HEK293 (cell line): ENCODE results near the gene MACF1.

ENCODE experiments used
- EGR2 ChIP-seq: fragments of 450-650 bp; formaldehyde crosslinking; IDR thresholded peaks from 2 replicates; pipeline ENCODE4 v1.5.1; 2016; ENCODE audit warnings: low read depth, missing biosample characterization, missing genetic modification characterization
- FEZF1 ChIP-seq: fragments of 450-650 bp; formaldehyde crosslinking; IDR thresholded peaks from 2 replicates; pipeline ENCODE4 v1.5.1; 2016; ENCODE audit warnings: missing biosample characterization, missing genetic modification characterization
- GFI1B ChIP-seq: fragments of 450-650 bp; formaldehyde crosslinking; IDR thresholded peaks from 2 replicates; pipeline ENCODE4 v1.5.1; 2016; ENCODE audit warnings: missing biosample characterization, missing genetic modification characterization
- GLIS2 ChIP-seq: fragments of 450-650 bp; formaldehyde crosslinking; IDR thresholded peaks from 2 replicates; pipeline ENCODE4 v1.5.1; 2016; ENCODE audit warnings: missing biosample characterization, missing genetic modification characterization
- HOXD13 ChIP-seq: sonication (generic); formaldehyde crosslinking; IDR thresholded peaks from 2 replicates; pipeline ENCODE4 v1.8.0; 2022; ENCODE audit warnings: missing genetic modification reagents, borderline replicate concordance
- KLF16 ChIP-seq: fragments of 450-650 bp; formaldehyde crosslinking; IDR thresholded peaks from 2 replicates; pipeline ENCODE4 v1.5.1; 2017; ENCODE audit warnings: missing biosample characterization, missing genetic modification characterization
- SP3 ChIP-seq: fragments of 450-650 bp; formaldehyde crosslinking; IDR thresholded peaks from 2 replicates; pipeline ENCODE4 v1.5.1; 2016; ENCODE audit warnings: missing biosample characterization, missing genetic modification characterization
- ZBTB21 ChIP-seq: fragments of 450-650 bp; formaldehyde crosslinking; IDR thresholded peaks from 2 replicates; pipeline ENCODE4 v1.5.1; 2017; ENCODE audit warnings: missing biosample characterization, missing genetic modification characterization
- ZEB2 ChIP-seq: fragments of 450-650 bp; formaldehyde crosslinking; IDR thresholded peaks from 2 replicates; pipeline ENCODE4 v1.5.1; 2016; ENCODE audit warnings: missing biosample characterization, missing genetic modification characterization
- ZNF10 ChIP-seq: fragments of 450-650 bp; formaldehyde crosslinking; IDR thresholded peaks from 2 replicates; pipeline ENCODE4 v1.5.1; 2017; ENCODE audit warnings: missing biosample characterization, missing genetic modification characterization
- ZNF114 ChIP-seq: fragments of 450-650 bp; formaldehyde crosslinking; IDR thresholded peaks from 2 replicates; pipeline ENCODE4 v1.5.0; 2017; ENCODE audit warnings: missing biosample characterization, missing genetic modification characterization
- ZNF140 ChIP-seq: fragments of 450-650 bp; formaldehyde crosslinking; IDR thresholded peaks from 2 replicates; pipeline ENCODE4 v1.5.1; 2016; ENCODE audit warnings: missing biosample characterization, missing genetic modification characterization
- ZNF157 ChIP-seq: fragments of 450-650 bp; formaldehyde crosslinking; IDR thresholded peaks from 2 replicates; pipeline ENCODE4 v1.5.1; 2016; ENCODE audit warnings: missing biosample characterization, missing genetic modification characterization
- ZNF16 ChIP-seq: fragments of 450-650 bp; formaldehyde crosslinking; IDR thresholded peaks from 2 replicates; pipeline ENCODE4 v1.5.1; 2016; ENCODE audit warnings: low read depth, missing biosample characterization, missing genetic modification characterization
- ZNF174 ChIP-seq: fragments of 450-650 bp; formaldehyde crosslinking; IDR thresholded peaks from 2 replicates; pipeline ENCODE4 v1.5.0; 2017; ENCODE audit warnings: missing biosample characterization, mild to moderate bottlenecking, missing genetic modification characterization
- ZNF223 ChIP-seq: fragments of 450-650 bp; formaldehyde crosslinking; IDR thresholded peaks from 2 replicates; pipeline ENCODE4 v1.5.1; 2016; ENCODE audit warnings: missing biosample characterization, missing genetic modification characterization
- ZNF292 ChIP-seq: fragments of 450-650 bp; formaldehyde crosslinking; IDR thresholded peaks from 2 replicates; pipeline ENCODE4 v1.5.1; 2016; ENCODE audit warnings: low read depth, missing biosample characterization, missing genetic modification characterization, borderline replicate concordance
- ZNF311 ChIP-seq: fragments of 450-650 bp; formaldehyde crosslinking; IDR thresholded peaks from 2 replicates; pipeline ENCODE4 v1.5.1; 2017; ENCODE audit warnings: missing biosample characterization, missing genetic modification characterization, borderline replicate concordance
- ZNF473 ChIP-seq: fragments of 450-650 bp; formaldehyde crosslinking; IDR thresholded peaks from 2 replicates; pipeline ENCODE4 v1.5.1; 2017; ENCODE audit warnings: missing biosample characterization, missing genetic modification characterization
- ZNF48 ChIP-seq: fragments of 450-650 bp; formaldehyde crosslinking; IDR thresholded peaks from 2 replicates; pipeline ENCODE4 v1.5.1; 2016; ENCODE audit warnings: missing biosample characterization, missing genetic modification characterization
- ZNF510 ChIP-seq: fragments of 450-650 bp; formaldehyde crosslinking; IDR thresholded peaks from 2 replicates; pipeline ENCODE4 v1.5.1; 2018; ENCODE audit warnings: mild to moderate bottlenecking, missing genetic modification characterization, missing biosample characterization; ENCODE audit not compliant: insufficient replicate concordance
- ZNF521 ChIP-seq: fragments of 450-650 bp; formaldehyde crosslinking; IDR thresholded peaks from 2 replicates; pipeline ENCODE4 v1.5.1; 2017; ENCODE audit warnings: missing biosample characterization, mild to moderate bottlenecking, missing genetic modification characterization
- ZNF555 ChIP-seq: fragments of 450-650 bp; formaldehyde crosslinking; conservative IDR thresholded peaks from 2 replicates; pipeline ENCODE4 v1.5.1; 2017; ENCODE audit warnings: missing biosample characterization, mild to moderate bottlenecking, missing genetic modification characterization, inconsistent platforms
- ZNF585B ChIP-seq: fragments of 450-650 bp; formaldehyde crosslinking; IDR thresholded peaks from 2 replicates; pipeline ENCODE4 v1.5.1; 2016; ENCODE audit warnings: missing biosample characterization, missing genetic modification characterization
- ZNF624 ChIP-seq: fragments of 450-650 bp; formaldehyde crosslinking; IDR thresholded peaks from 2 replicates; pipeline ENCODE4 v1.5.1; 2017; ENCODE audit warnings: missing biosample characterization, missing genetic modification characterization
- ZNF843 ChIP-seq: fragments of 450-650 bp; formaldehyde crosslinking; IDR thresholded peaks from 2 replicates; pipeline ENCODE4 v1.5.1; 2016; ENCODE audit warnings: missing biosample characterization, missing genetic modification characterization
- ZSCAN30 ChIP-seq: fragments of 450-650 bp; IDR thresholded peaks from 2 replicates; pipeline ENCODE4 v1.5.1; 2018; ENCODE audit warnings: missing biosample characterization, mild to moderate bottlenecking, missing genetic modification characterization, moderate library complexity
- ZXDB ChIP-seq: fragments of 450-650 bp; formaldehyde crosslinking; IDR thresholded peaks from 2 replicates; pipeline ENCODE4 v1.5.1; 2016; ENCODE audit warnings: missing biosample characterization, missing genetic modification characterization
- TF ChIP-seq, protein P1 (sequence below): fragments of 450-650 bp; formaldehyde crosslinking; IDR thresholded peaks from 2 replicates; pipeline ENCODE4 v1.5.1; 2016; ENCODE audit warnings: missing biosample characterization, missing genetic modification characterization
- TF ChIP-seq, protein P2 (sequence below): fragments of 450-650 bp; formaldehyde crosslinking; IDR thresholded peaks from 2 replicates; pipeline ENCODE4 v1.5.1; 2016; ENCODE audit warnings: missing biosample characterization, missing genetic modification characterization
- TF ChIP-seq, protein P3 (sequence below): fragments of 450-650 bp; formaldehyde crosslinking; IDR thresholded peaks from 2 replicates; pipeline ENCODE4 v1.5.1; 2016; ENCODE audit warnings: missing biosample characterization, missing genetic modification characterization
- TF ChIP-seq, protein P4 (sequence below): fragments of 450-650 bp; formaldehyde crosslinking; IDR thresholded peaks from 2 replicates; pipeline ENCODE4 v1.5.1; 2017; ENCODE audit warnings: missing biosample characterization, mild to moderate bottlenecking, missing genetic modification characterization, moderate library complexity
- TF ChIP-seq, protein P5 (sequence below): fragments of 450-650 bp; formaldehyde crosslinking; IDR thresholded peaks from 2 replicates; pipeline ENCODE4 v1.5.1; 2016; ENCODE audit warnings: missing biosample characterization, missing genetic modification characterization
- TF ChIP-seq, protein P6 (sequence below): fragments of 450-650 bp; formaldehyde crosslinking; IDR thresholded peaks from 2 replicates; pipeline ENCODE4 v1.5.1; 2016; ENCODE audit warnings: missing biosample characterization, missing genetic modification characterization, borderline replicate concordance

MACF1 gene

DNA sequence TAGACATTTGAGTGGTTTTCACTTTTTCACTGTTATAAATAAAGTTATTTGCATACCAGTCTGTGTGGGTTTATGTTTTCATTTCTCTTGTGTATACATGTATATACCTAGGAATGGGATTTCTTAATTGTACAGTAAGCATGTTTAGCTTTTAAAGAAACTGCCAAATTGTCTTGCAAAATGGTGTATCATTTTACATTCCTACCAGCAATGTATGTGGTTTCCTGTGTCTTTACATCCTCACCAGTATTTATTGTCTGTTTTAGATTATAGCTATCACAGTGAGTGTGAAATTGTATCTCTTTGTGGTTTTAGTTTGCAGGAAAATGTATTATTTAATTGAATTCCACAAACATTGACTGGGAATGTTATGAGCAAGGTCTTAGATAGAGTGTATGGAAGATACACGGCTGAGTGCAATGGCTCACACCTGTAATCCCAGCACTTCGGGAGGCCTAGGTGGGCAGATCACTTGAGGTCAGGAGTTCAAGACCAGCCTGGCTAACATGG is 57.3 kb downstream of the MACF1 start (continued):
- TF ChIP-seq, protein P1, sequence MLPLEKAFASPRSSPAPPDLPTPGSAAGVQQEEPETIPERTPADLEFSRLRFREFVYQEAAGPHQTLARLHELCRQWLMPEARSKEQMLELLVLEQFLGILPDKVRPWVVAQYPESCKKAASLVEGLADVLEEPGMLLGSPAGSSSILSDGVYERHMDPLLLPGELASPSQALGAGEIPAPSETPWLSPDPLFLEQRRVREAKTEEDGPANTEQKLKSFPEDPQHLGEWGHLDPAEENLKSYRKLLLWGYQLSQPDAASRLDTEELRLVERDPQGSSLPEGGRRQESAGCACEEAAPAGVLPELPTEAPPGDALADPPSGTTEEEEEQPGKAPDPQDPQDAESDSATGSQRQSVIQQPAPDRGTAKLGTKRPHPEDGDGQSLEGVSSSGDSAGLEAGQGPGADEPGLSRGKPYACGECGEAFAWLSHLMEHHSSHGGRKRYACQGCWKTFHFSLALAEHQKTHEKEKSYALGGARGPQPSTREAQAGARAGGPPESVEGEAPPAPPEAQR (tag by site-specific recombination) = no peak
- TF ChIP-seq ZBTB21 (0 out of 2 replicates have a peak, but pooled peaks have one; percentile 24), ZNF843 (peak; percentile 96), ZNF521 (tag by site-specific recombination) (no peak), ZNF48 (tag by site-specific recombination) (no peak), ZNF174 (tag by site-specific recombination) (no peak), ZSCAN30 (tag by site-specific recombination) (no peak), ZXDB (peak; percentile 92), ZNF510 (tag by site-specific recombination) (no peak), ZNF140 (tag by site-specific recombination) (no peak), GLIS2 (tag by site-specific recombination) (no peak), ZNF16 (tag by site-specific recombination) (no peak), ZNF311 (tag by site-specific recombination) (no peak), ZEB2 (tag by site-specific recombination) (peak; percentile 90), ZNF223 (tag by site-specific recombination) (no peak), ZNF292 (no peak), ZNF473 (tag by site-specific recombination) (no peak), ZNF157 (tag by site-specific recombination) (no peak), EGR2 (tag by site-specific recombination) (no peak), ZNF585B (tag by site-specific recombination) (no peak), ZNF555 (tag by site-specific recombination) (no peak), ZNF114 (tag by site-specific recombination) (no peak), HOXD13 (CRISPR knock-in tag) (no peak), GFI1B (tag by site-specific recombination) (no peak), ZNF10 (peak; percentile 60), KLF16 (tag by site-specific recombination) (no peak), SP3 (tag by site-specific recombination) (no peak; the same call in 1 of the 2 replicates), FEZF1 (tag by site-specific recombination) (peak; percentile 84), ZNF624 (tag by site-specific recombination) (no peak)
- TF ChIP-seq, protein P2, sequence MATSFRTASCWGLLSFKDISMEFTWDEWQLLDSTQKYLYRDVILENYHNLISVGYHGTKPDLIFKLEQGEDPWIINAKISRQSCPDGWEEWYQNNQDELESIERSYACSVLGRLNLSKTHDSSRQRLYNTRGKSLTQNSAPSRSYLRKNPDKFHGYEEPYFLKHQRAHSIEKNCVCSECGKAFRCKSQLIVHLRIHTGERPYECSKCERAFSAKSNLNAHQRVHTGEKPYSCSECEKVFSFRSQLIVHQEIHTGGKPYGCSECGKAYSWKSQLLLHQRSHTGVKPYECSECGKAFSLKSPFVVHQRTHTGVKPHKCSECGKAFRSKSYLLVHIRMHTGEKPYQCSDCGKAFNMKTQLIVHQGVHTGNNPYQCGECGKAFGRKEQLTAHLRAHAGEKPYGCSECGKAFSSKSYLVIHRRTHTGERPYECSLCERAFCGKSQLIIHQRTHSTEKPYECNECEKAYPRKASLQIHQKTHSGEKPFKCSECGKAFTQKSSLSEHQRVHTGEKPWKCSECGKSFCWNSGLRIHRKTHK (tag by site-specific recombination) = no peak
- TF ChIP-seq, protein P3, sequence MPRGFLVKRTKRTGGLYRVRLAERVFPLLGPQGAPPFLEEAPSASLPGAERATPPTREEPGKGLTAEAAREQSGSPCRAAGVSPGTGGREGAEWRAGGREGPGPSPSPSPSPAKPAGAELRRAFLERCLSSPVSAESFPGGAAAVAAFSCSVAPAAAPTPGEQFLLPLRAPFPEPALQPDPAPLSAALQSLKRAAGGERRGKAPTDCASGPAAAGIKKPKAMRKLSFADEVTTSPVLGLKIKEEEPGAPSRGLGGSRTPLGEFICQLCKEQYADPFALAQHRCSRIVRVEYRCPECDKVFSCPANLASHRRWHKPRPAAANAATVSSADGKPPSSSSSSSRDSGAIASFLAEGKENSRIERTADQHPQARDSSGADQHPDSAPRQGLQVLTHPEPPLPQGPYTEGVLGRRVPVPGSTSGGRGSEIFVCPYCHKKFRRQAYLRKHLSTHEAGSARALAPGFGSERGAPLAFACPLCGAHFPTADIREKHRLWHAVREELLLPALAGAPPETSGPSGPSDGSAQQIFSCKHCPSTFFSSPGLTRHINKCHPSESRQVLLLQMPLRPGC (tag by site-specific recombination) = peak; percentile 95
- TF ChIP-seq, protein P4, sequence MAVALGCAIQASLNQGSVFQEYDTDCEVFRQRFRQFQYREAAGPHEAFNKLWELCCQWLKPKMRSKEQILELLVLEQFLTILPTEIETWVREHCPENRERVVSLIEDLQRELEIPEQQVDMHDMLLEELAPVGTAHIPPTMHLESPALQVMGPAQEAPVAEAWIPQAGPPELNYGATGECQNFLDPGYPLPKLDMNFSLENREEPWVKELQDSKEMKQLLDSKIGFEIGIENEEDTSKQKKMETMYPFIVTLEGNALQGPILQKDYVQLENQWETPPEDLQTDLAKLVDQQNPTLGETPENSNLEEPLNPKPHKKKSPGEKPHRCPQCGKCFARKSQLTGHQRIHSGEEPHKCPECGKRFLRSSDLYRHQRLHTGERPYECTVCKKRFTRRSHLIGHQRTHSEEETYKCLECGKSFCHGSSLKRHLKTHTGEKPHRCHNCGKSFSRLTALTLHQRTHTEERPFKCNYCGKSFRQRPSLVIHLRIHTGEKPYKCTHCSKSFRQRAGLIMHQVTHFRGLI = no peak
- TF ChIP-seq, protein P5, sequence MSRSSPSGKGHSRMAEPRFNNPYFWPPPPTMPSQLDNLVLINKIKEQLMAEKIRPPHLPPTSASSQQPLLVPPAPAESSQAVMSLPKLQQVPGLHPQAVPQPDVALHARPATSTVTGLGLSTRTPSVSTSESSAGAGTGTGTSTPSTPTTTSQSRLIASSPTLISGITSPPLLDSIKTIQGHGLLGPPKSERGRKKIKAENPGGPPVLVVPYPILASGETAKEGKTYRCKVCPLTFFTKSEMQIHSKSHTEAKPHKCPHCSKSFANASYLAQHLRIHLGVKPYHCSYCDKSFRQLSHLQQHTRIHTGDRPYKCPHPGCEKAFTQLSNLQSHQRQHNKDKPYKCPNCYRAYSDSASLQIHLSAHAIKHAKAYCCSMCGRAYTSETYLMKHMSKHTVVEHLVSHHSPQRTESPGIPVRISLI (tag by site-specific recombination) = no peak
- TF ChIP-seq, protein P6, sequence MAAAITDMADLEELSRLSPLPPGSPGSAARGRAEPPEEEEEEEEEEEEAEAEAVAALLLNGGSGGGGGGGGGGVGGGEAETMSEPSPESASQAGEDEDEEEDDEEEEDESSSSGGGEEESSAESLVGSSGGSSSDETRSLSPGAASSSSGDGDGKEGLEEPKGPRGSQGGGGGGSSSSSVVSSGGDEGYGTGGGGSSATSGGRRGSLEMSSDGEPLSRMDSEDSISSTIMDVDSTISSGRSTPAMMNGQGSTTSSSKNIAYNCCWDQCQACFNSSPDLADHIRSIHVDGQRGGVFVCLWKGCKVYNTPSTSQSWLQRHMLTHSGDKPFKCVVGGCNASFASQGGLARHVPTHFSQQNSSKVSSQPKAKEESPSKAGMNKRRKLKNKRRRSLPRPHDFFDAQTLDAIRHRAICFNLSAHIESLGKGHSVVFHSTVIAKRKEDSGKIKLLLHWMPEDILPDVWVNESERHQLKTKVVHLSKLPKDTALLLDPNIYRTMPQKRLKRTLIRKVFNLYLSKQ (tag by site-specific recombination) = no peak
